NCI-H524 (cell line): ENCODE results near the gene PIKFYVE.
"Not testable (repeated sequence)": the region's sequence is repeated elsewhere in the genome, so short reads cannot be mapped to it uniquely, and the experiment has no call there.

Source experiments
- DNase-seq, 2 experiments: peaks; one replicate each; lab custom pipeline; 2025; lab: John Stamatoyannopoulos, UW

PIKFYVE gene

DNA sequence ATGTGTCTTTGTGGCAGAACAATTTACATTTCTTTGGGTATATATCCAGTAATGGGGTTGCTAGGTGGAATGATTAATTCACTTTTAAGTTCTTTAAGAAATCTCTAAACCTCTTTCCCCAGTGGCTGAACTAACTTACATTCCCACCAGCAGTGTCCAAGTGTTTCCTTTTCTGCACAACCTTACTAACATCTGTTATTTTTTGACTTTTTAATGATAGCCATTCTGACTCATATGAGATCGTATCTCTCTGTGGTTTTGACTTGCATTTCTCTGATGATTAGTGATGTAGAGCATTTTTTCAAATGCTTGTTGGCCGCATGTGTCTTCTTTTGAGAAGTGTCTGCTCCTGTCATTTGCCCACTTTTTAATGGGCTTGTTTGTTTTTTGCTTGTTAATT lies 97.4 kb downstream of the PIKFYVE start:
- DNase-seq = no peak

DNA sequence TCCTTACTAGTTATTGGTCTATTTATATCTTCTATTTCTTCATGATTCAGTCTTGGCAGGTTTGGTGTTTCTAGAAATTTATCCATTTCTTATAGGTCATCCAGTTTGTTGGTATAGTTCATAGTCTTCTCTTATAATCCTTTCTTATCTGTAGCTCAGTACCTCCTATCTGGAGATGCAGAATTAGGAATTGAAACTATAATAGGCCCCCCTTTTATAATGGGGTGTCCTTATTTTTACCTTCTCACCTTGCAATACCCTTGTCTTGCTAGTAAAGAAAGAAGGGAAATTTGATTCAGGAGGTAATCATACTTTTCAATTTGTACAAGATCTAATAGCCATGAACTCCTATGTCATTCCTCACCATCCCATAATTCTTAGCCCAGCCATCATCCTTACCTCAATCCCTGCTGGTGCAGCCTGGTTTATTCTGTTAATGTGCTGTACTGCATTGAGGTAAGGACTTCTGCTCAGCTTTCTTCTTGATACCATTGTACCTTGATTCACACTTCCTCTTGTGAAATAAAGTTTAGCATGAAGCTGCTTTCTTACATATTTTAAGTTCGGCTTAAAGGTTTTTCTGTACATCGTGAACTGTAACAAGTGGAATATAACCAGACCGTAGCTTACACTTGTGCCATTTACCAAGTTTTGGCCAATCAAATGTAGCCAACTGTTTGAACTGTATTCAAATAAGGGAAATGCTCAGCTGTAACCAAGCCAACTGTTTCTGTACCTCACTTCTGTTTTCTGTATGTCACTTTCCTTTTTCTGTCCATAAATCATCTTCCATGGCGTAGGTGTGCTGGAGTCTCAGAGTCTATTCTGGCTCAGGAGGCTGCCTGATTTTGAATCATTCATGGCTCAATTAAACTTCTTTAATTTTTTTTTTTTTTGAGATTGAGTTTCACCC lies 100.4 kb downstream of the PIKFYVE start:
- no peak for DNase-seq

DNA sequence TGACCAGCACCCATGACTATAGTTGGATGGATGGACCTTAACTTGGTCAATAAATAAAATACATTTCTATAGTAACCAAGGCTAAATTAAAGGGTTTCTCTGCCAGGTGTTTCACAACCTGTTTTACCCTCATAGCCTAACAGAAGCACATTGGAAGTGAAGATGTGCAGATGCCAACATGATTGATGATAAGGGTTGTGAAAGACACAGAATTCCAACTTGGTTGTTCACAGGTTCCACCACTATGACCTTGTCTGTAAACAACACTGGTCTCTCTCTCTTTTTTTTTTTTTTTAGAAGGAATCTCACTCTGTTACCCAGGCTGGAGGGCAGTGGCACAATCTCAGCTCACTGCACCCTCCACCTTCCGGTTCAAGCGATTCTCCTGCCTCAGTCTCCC lies 103.0 kb downstream of the PIKFYVE start:
- DNase-seq = no peak

DNA sequence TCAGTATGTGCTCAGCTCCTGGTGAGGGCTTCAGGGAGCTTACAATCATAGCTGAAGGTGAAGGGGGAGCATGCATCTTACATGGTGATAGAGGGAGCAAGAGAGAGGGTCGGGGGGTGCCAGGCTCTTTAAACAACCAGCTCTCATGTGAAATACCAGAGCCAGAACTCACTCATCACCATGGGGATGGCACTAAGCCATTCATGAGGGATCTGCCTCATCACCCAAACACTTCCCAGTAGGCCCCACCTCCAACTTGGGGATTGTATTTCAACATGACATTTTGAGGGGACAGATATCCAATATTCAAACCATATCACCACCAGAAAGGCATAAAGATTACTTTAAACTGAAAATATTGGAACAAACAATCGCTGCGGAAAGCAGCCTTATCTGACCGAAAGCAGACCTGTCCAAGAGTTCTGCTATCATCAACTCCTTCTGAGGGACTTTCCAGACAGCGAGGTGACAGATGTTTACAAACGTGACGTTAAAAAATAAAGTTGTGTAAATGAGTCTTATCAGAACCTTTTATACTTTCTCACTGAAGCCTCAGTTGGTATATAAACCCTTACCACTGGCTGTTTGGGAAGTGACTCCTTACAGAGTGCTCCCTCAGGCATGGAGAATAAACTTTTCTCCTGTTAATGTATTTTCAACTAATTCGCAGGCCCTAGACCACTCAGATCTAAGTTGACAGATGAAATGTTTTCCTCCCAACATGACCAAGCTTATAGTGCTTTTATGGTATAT lies 105.0 kb downstream of the PIKFYVE start:
- no peak for DNase-seq

DNA sequence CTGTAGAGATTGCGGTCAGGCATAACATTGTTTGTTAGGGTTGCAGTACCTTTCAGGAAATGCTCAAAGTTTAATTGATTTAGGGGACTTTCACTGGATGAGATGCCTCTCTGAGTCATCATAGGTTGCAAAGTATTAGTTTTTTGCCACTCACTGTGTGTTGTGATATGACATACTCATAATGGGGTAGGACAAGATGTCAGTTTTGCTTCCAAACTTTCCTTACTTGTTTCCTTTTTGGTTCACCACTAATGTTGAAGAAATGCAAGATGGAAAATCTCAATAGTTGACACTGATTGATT lies 105.5 kb downstream of the PIKFYVE start:
- no peak for DNase-seq

DNA sequence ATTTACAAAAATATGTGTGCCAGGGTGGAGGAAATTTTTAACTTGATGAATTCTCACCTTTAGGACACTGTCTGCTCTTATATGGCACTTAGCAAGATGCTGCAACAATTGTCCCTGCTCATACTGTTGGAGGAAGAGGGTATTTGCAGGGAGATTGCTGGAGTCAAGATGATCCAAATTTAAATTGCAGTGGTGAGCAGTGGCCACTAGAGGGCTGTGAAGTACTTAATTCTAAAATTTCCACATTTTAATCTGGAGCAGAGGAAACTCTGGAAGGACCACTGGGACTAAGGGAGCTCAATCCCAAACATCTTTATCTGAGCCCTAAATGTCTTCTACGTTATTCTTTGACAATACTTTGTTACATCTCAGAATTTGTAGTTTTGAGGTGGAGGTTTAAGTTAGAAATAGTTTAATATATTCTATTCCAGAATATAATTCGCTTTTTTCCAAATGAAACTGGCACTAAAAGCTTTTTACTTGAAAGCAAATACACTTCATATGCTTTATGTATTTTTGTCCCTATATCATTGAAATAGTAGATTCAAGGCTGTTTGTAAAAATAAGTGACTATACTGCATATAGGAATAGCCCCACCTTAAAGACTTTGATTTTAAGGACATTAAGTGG lies 107.5 kb downstream of the PIKFYVE start:
- peak; percentile 21 to 59 for DNase-seq

DNA sequence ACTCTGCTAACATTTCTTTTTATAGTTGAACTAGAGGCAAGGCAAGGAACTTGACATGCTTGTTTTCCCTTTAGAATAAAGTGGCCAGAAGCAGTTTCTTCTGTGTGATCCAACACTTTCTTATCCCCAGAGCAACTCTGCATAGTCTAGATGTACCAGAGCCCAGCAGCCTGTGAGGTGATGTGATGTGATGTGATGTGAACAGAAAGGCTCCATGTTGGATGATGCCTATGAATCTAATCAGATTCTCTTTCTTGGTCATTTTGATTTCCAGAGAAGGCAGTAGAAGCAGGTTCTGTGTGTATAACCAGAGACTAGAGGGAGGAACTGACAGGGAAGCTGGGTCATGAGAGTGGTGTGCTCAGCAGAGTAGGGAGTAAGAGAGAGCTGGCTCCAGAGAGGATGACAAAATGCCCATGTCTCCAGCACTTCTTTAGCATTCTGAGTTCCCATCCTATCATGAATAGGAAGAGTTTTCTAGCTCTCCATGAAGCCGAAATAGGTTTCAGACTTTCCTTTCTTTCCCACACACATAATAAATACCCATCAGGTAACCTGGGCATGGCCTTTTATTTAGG lies 109.5 kb downstream of the PIKFYVE start:
- DNase-seq = no peak

DNA sequence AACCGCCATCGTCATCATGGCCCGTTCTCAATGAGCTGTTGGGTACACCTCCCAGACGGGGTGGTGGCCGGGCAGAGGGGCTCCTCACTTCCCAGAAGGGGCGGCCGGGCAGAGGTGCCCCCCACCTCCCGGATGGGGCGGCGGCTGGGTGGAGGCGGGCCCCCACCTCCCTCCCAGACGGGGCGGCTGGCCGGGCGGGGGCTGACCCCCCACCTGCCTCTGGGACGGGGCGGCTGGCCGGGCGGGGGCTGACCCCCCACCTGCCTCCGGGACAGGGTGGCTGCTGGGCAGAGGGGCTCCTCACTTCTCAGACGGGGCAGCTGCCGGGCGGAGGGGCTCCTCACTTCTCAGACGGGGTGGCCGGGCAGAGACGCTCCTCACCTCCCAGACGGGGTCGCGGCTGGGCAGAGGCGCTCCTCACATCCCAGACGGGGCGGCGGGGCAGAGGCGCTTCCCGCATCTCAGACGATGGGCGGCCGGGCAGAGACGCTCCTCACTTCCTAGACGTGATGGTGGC lies 111.3 kb downstream of the PIKFYVE start:
- not testable (repeated sequence) for DNase-seq

DNA sequence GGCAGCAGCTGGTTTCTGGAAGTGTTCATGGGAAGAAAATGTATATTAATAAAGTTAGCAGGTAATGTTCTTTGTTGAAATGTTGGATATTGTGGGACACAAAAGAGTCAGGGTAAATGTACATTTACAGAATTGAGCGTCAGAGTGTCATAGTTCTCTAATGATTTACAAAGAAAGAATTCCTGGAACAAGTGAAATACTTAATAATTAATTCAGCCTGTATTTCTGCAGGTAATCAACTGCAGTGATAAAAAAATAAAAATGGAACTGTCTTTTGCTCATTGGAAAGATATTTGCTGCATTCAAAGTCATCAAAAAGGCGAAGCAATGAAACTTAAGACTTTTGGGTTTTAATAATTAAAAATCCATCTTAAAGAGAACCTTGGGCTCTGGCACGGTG lies 113.1 kb downstream of the PIKFYVE start:
- no peak for DNase-seq

DNA sequence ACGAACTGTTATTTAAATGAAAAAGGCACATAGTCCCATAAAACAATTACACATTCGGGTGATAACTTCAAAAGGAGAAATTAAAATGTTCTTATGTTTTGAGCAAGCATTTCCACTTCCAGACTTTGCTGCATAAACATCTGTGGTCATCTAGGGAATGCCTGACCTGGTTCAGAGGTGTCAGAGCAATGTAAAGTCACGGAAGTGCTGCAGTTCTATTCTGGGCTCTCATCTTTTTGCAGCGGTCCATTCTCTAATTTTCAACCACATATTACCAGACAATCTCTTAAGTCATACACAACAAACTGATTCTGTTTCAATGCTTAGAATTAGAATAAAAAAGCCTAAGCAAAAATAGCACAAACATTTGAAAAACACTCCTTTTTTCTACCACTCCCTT lies 118.6 kb downstream of the PIKFYVE start:
- no peak for DNase-seq

DNA sequence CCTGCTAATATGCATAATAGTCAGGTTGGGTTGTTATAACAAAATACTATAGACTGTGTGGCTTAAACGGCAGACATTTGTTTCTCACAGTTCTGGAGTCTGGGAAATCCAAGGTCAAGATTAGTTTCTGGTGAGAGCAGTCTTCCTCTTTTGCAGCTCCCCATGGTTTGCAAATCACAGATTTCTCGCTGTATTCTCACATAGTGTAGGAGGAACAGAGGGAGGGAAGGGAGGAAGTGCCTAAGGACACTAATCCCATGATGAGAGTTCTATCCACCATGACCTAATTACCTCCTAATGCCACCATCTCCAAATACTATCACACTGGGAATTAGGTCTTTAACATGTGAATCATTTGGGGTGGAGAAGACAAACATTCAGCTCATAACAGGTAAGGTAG lies 120.5 kb downstream of the PIKFYVE start:
- no peak for DNase-seq

DNA sequence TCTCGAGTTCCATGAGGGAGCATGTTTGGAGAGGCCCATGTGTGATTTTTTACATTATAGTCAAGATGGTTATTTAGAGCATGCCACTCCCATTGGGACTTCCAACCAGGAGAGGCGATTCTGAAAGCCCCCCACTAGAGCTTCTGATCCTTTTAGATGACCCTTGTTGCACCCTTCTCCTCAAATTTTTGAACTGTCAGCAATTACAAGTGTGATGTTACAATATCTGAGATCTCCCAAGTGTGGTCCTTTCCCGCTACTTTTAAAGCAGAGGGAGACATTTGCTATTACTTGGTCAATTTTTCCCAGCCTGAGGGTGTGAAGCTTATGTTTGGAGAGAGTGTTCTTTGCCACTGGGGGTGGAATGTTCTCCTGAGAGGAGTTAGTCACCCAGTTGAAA lies 123.9 kb downstream of the PIKFYVE start:
- no peak for DNase-seq

DNA sequence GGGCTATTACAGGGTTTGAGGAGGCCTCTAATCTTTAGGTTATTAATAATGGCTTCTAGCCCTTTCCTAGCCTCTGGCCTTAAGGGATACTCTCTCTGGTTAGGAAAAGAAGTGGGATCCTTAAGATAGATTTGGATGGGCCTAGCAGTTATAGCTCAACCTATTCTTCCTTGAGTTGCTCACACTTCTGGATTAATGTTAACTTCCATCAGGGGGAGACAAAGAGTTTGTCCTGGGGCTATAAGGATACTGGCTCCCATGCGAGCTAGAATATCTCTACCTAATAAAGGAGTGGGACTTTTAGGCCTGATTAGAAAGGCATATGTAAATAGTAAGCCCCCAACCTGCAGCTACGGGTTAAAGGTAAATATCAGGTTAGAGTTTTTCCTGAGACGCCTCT lies 126.2 kb downstream of the PIKFYVE start:
- DNase-seq = no peak

DNA sequence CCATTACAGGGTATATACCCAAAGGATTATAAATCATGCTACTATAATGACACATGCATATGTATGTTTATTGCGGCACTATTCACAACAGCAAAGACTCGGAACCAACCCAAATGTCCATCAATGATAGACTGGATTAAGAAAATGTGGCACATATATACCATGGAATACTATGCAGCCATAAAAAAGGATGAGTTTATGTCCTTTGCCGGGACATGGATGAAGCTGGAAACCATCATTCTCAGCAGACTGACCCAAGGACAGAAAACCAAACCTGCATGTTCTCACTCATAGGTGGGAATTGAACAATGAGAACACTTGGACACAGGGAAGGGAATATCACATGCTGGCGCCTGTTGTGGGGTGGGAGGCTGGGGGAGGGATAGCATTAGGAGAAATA lies 130.7 kb downstream of the PIKFYVE start:
- not testable (repeated sequence) for DNase-seq

DNA sequence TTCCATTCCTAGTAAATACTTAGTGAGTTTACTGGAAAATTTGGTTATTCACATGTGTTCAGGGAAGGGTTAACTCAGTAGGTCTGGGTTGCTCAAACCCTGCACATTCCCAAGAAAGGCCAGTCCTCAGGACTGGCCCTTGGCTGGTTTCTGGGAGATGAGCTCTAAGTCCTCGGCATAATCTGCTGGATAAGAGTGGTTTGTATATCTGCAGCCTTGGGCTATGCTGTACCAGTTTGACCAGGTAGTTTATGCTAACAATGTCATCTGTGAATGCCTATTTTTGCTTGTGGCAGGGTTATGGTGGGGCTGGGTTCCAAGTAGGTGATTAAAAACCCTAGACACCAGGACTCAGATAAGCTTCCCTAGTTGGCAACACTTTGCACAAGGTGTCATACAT lies 133.1 kb downstream of the PIKFYVE start:
- no peak for DNase-seq

DNA sequence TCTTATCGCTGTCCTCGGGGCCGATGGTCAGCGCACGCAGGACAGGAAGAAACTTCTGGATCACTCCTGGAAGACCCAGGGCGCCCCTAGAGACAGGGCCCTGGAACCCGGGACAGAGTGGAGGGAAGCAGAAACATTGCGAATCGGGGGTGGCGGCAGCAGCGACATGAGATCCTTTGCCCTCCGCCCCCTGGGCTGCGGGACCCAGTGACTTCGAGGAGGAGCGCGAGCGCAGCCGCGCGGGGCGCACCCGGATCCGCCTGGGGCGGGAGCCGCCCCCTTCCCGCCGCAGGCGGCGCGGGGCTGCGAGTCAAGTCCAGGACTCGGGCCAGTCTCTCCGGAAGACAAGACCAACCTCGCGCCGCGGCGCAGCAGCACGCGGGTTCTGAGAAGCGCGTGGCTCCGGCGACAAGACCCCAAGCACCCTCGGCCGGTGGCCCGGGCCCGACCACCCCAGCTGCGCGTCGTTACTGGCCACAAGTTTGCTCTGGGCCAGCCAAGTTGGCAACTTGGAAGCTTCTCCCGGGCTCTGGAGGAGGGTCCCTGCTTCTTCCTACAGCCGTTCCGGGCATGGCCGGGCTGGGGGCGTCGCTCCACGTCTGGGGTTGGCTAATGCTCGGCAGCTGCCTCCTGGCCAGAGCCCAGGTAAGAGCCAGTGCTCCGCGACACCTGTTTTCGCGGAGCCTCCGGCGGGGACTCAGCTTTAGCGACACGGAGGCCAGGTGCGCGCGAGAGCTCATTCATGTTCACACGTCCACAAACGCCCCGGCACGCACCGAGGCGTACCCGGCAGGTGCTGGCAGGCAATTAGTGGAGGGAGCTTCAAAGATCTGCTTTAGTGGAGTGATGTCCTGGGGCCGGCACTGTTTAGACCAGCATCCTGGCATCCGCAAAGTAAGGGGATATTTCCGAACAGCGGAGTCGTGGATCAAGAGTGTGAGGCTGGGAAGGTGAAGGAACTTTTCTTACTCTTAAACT lies 140.7 kb downstream of the PIKFYVE start, which contains the start of gene PTH2R:
Gene PTH2R, plus strand, starts transcription at position 319 of the 978 bp plus-strand sequence. Its CDS starts 252 bp downstream, at position 571.
- DNase-seq = peak; percentile 12 to 36

DNA sequence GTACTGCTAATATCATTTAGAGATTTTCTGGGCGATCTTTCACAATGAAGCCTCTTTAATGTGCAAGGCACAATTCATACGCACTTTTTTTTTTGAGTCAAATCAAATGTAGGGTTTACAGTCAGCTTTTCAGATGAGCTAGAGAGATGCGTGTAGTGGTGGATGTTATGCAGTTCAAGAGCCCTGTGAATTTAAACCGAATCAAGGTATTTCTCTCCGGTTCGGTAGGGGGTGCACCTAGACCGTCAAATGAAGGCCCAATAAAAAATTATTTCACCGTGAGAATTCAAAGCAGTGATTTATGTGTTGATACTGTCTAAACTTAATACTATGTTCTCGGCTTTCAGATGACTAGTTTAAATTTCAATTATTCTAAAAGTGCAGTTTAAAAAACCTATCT lies 141.6 kb downstream of the PIKFYVE start:
- DNase-seq = peak in 1 of 2 experiments; percentile 55
